SK-N-SH (cell line): ENCODE data around the gene HOXC6.

ENCODE experiments used
- GABPA ChIP-seq: IDR thresholded peaks from 2 replicates; pipeline ENCODE4 v1.4.0; 2012; ENCODE audit warnings: low read depth, mild to moderate bottlenecking
- POLR2AphosphoS5 ChIP-seq: IDR thresholded peaks from 2 replicates; pipeline ENCODE4 v1.6.1; 2012; ENCODE audit warnings: low read depth, low read length
- TEAD4 ChIP-seq: IDR thresholded peaks from 2 replicates; pipeline ENCODE4 v1.4.0; 2012; ENCODE audit warnings: mild to moderate bottlenecking, borderline replicate concordance; ENCODE audit not compliant: insufficient read depth
- TF ChIP-seq, protein P1 (sequence below): IDR thresholded peaks from 2 replicates; pipeline ENCODE4 v1.6.1; 2012; ENCODE audit warnings: mild to moderate bottlenecking, low read depth, low read length, moderate library complexity

DNA sequence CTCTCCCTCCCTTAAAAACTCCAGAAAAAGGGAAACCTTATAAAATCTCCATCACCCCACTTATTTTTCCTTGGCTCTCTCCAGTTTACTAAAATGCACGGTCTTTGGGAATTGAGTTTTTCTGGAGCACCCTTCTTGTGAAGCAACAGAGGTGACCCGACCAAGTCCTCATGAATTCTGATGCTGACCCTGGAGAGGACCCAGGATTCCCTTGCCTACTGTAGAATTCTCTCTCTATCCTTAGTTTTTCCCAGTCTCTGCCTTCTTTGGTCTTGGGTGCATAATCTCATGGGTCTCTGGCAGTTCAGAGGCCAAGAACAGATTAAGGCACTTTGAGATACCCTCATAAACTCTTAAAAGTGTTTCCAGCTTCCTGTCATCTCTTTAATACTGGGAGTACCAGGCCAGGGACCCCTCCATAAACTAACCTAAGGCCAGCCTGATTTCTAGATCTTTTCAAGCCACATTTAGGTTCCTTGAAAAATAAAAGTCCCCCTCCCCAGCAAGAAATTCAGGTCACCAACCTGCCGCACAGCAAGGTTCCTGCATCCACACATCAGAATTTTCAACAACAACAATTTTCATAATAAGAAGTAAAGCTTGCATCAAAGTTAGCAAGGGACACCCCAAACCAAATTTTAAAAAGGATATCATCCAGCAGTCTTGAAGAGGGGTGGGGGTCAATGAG is 20.3 kb downstream of the HOXC6 start:
- TF ChIP-seq GABPA, result no peak
- no peak for TF ChIP-seq TEAD4
- no peak for TF ChIP-seq POLR2AphosphoS5
- TF ChIP-seq, protein P1, sequence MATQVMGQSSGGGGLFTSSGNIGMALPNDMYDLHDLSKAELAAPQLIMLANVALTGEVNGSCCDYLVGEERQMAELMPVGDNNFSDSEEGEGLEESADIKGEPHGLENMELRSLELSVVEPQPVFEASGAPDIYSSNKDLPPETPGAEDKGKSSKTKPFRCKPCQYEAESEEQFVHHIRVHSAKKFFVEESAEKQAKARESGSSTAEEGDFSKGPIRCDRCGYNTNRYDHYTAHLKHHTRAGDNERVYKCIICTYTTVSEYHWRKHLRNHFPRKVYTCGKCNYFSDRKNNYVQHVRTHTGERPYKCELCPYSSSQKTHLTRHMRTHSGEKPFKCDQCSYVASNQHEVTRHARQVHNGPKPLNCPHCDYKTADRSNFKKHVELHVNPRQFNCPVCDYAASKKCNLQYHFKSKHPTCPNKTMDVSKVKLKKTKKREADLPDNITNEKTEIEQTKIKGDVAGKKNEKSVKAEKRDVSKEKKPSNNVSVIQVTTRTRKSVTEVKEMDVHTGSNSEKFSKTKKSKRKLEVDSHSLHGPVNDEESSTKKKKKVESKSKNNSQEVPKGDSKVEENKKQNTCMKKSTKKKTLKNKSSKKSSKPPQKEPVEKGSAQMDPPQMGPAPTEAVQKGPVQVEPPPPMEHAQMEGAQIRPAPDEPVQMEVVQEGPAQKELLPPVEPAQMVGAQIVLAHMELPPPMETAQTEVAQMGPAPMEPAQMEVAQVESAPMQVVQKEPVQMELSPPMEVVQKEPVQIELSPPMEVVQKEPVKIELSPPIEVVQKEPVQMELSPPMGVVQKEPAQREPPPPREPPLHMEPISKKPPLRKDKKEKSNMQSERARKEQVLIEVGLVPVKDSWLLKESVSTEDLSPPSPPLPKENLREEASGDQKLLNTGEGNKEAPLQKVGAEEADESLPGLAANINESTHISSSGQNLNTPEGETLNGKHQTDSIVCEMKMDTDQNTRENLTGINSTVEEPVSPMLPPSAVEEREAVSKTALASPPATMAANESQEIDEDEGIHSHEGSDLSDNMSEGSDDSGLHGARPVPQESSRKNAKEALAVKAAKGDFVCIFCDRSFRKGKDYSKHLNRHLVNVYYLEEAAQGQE, result no peak
